ENCODE measurements around the gene RAB44. TPM values are rescaled to one million over a fixed set of nuclear protein-coding genes. Genes with fewer than 3 reads are reported as not detected.

The RAB44 gene
- total and polyA plus RNA-seq, 2 donors (not counting 1 experiment from before 2014, with no cell fraction given), result 0.15 to 0.16 TPM

- Histone ChIP-seq H3K4me2 (replicated peaks; ENCODE audit: low read depth, low read length, poor library complexity, severe bottlenecking) (no peak overlapping the region), H3K4me1 (ENCODE audit: control insufficient read depth in 2 of 2, insufficient read depth in 2 of 2, low read length in 2 of 2) (peaks cover 47 to 70% of the 10 kb centered on the region in 2 donors), H3K4me3 (ENCODE audit: control extremely low read depth in 1 of 5, extremely low read depth in 1 of 5, insufficient read depth in 1 of 5, low read depth in 2 of 5, low read length in 4 of 5) (no peak overlapping the region), H2AFZ (ENCODE audit: insufficient read depth, low read depth, low read length, poor library complexity, severe bottlenecking) (no peak overlapping the region), H3K27me3 (replicated peaks in 1 of 4; ENCODE audit: control extremely low read depth in 1 of 4, control insufficient read depth in 3 of 4, insufficient read depth in 4 of 4, low read length in 3 of 4) (no peaks in the 10 kb centered on the region), H3K79me2 (ENCODE audit: control insufficient read depth, insufficient read depth, low read length) (no peaks in the 10 kb centered on the region), H3K36me3 (replicated peaks in 1 of 2; ENCODE audit: control extremely low read depth in 1 of 2, control insufficient read depth in 1 of 2, extremely low read depth in 1 of 2, insufficient read depth in 2 of 2, low read length in 1 of 2) (peaks cover 0 to 17% of the 10 kb centered on the region in 2 experiments), H3K9ac (ENCODE audit: low read length) (no peak overlapping the region), H3K27ac (ENCODE audit: low read length in 2 of 2) (no peak overlapping the region), H4K20me1 (ENCODE audit: control insufficient read depth, insufficient read depth, low read length, poor library complexity, severe bottlenecking) (no peaks in the 10 kb centered on the region), H3K9me3 (ENCODE audit: control extremely low read depth in 1 of 3, control insufficient read depth in 2 of 3, insufficient read depth in 1 of 3, low read length in 2 of 3) (peaks cover 0 to 2% (median 0%) of the 10 kb centered on the region in 3 donors)
- TF ChIP-seq EZH2 (IDR thresholded peaks at IDR 0.05; ENCODE audit: borderline replicate concordance, insufficient read depth, low read depth, low read length, poor library complexity, severe bottlenecking) (no peak), CTCF (IDR thresholded peaks at IDR 0.05) (no peak)
- intact Hi-C loops (cut with micrococcal nuclease), result loop anchor here (5.0 kb wide), 1 partner anchor 115 kb away; no protein-coding TSS in a partner anchor
- POLR2A ChIA-PET, result no interaction called here
- 91% methylated on average over 14 of the region's 14 CpGs for WGBS (ENCODE audit: insufficient coverage)
- H3K4me3 Mint-ChIP-seq, result no peak overlapping the region
- no peaks in the 10 kb centered on the region for H3K27me3 Mint-ChIP-seq
- ATAC-seq (ENCODE audit: low read depth) (no peak), DNase-seq (no peak)
- H3K27ac Mint-ChIP-seq, result no peak overlapping the region
- no peaks in the 10 kb centered on the region for H3K9me3 Mint-ChIP-seq (ENCODE audit: insufficient read depth)
- CTCF ChIA-PET, result interaction anchor here (1.1 to 3.2 kb wide), 4 partner anchors 12 to 121 kb away, joined by 4 to 27 read pairs (median 8); no protein-coding TSS in a partner anchor
- H3K4me1 Mint-ChIP-seq, result peaks cover 55% of the 10 kb centered on the region
Observed at GRCh38 chr6:36737043-36737785, 39.6 kb downstream of the RAB44 start.

DNA sequence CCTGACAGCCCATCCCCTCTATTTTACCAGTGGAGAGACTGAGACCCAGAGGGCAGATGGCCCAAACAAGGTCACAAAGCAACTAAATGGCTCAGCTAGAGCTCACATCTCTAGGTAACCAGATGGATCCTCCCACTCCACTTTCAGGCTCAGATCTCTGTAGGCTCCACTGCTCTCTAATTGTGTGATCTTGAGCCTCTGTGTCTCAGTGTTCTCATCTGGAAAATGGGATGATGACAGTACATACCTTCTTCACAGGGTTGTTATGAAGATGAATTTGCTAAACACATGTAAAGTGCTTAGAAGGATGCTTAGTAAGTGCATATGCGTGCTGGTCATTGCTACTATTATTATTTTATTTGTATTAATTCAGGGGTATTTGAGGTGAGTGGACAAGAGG is 40.5 kb downstream of the RAB44 start:
- peaks cover 0 to 2% (median 0%) of the 10 kb centered on the region in 3 donors for H3K9me3 ChIP-seq (ENCODE audit: control extremely low read depth in 1 of 3, control insufficient read depth in 2 of 3, insufficient read depth in 1 of 3, low read length in 2 of 3)
- H3K79me2 ChIP-seq (ENCODE audit: control insufficient read depth, insufficient read depth, low read length), result no peaks in the 10 kb centered on the region
- no peak overlapping the region for H3K4me2 ChIP-seq (replicated peaks; ENCODE audit: low read depth, low read length, poor library complexity, severe bottlenecking)
- no peak overlapping the region for H3K9ac ChIP-seq (ENCODE audit: low read length)
- H3K27ac ChIP-seq (ENCODE audit: low read length in 2 of 2), result no peak overlapping the region
- H3K27me3 ChIP-seq (replicated peaks in 1 of 4; ENCODE audit: control extremely low read depth in 1 of 4, control insufficient read depth in 3 of 4, insufficient read depth in 4 of 4, low read length in 3 of 4), result no peaks in the 10 kb centered on the region
- H3K4me3 ChIP-seq (ENCODE audit: control extremely low read depth in 1 of 5, extremely low read depth in 1 of 5, insufficient read depth in 1 of 5, low read depth in 2 of 5, low read length in 4 of 5), result no peak overlapping the region
- WGBS (ENCODE audit: insufficient coverage), result no CpG with 5 or more reads among the region's 1 CpG
- peaks cover 56 to 77% of the 10 kb centered on the region in 2 donors for H3K4me1 ChIP-seq (ENCODE audit: control insufficient read depth in 2 of 2, insufficient read depth in 2 of 2, low read length in 2 of 2)
- ChIA-PET POLR2A (no interaction called here), CTCF (no interaction called here)
- Mint-ChIP-seq H3K4me3 (no peak overlapping the region), H3K27me3 (no peaks in the 10 kb centered on the region), H3K4me1 (peaks cover 62% of the 10 kb centered on the region), H3K27ac (peak overlapping the region; percentile 53), H3K9me3 (ENCODE audit: insufficient read depth) (no peaks in the 10 kb centered on the region)
- DNase-seq (no peak), ATAC-seq (ENCODE audit: low read depth) (no peak)
- H2AFZ ChIP-seq (ENCODE audit: insufficient read depth, low read depth, low read length, poor library complexity, severe bottlenecking), result no peak overlapping the region
- no peaks in the 10 kb centered on the region for H4K20me1 ChIP-seq (ENCODE audit: control insufficient read depth, insufficient read depth, low read length, poor library complexity, severe bottlenecking)
- peaks cover 0 to 26% of the 10 kb centered on the region in 2 experiments for H3K36me3 ChIP-seq (replicated peaks in 1 of 2; ENCODE audit: control extremely low read depth in 1 of 2, control insufficient read depth in 1 of 2, extremely low read depth in 1 of 2, insufficient read depth in 2 of 2, low read length in 1 of 2)
- TF ChIP-seq CTCF (IDR thresholded peaks at IDR 0.05) (no peak), EZH2 (IDR thresholded peaks at IDR 0.05; ENCODE audit: borderline replicate concordance, insufficient read depth, low read depth, low read length, poor library complexity, severe bottlenecking) (no peak)
- intact Hi-C loops (cut with micrococcal nuclease), result loop anchor here (5.0 kb wide), 1 partner anchor 116 kb away; no protein-coding TSS in a partner anchor
